B cell (primary cell): Measurements from ENCODE around the gene PLPPR3. TPM values are rescaled to one million over a fixed set of nuclear protein-coding genes. Genes with fewer than 3 reads are reported as not detected.

ENCODE experiments used
- ATAC-seq: fragments of 200-7000 bp; cut with Tn5 transposase; one replicate; pipeline ENCODE4 v1.10.0; 2021; ENCODE audit warnings: low read depth, mild to moderate bottlenecking, moderate number of reproducible peaks, moderate library complexity
- CTCF ChIA-PET: fragments of 350-600 bp; sonication (Branson Sonifier 250); formaldehyde crosslinking; loops from one replicate; lab custom pipeline; 2021; ENCODE audit warnings: antibody characterized with exemption, inconsistent platforms; lab: Charles Lee
- POLR2A ChIA-PET: fragments of 350-600 bp; sonication (Branson Sonifier 250); formaldehyde crosslinking; loops from one replicate; lab custom pipeline; 2021; ENCODE audit warnings: antibody characterized with exemption; lab: Charles Lee
- DNase-seq: peaks from one replicate; pipeline ENCODE4 v3.0.0; 2013
- H2AFZ ChIP-seq: 2 replicates; pipeline ENCODE4 v1.6.1; 2012; ENCODE audit warnings: mild to moderate bottlenecking, low read depth, low read length; ENCODE audit not compliant: insufficient read depth, poor library complexity, severe bottlenecking
- H3K27ac ChIP-seq, 2 donors: 1 replicate in 1 of 2; 2 replicates in 1 of 2; pipeline ENCODE4 v1.5.1; 2012 to 2013; ENCODE audit warnings: low read length in 2 of 2, mild to moderate bottlenecking in 2 of 2, moderate library complexity in 1 of 2
- H3K27me3 ChIP-seq, 4 experiments: fragments of 200-600 bp in 1 of 4; sonication (generic) in 1 of 4; replicated peaks in 1 of 4; 1 replicate in 2 of 4; 2 replicates in 2 of 4; pipeline versions ENCODE4 v1.6.1 to v1.7.0; 2013 to 2016; ENCODE audit warnings: low read length in 3 of 4, mild to moderate bottlenecking in 2 of 4, mixed read lengths in 1 of 4, moderate library complexity in 1 of 4; ENCODE audit not compliant: insufficient read depth in 4 of 4, control insufficient read depth in 3 of 4; ENCODE audit errors: control extremely low read depth in 1 of 4
- H3K36me3 ChIP-seq, 2 experiments: replicated peaks in 1 of 2; 1 replicate in 1 of 2; 2 replicates in 1 of 2; pipeline versions ENCODE4 v1.6.1 to v1.7.1; 2013; ENCODE audit warnings: low read length in 1 of 2; ENCODE audit not compliant: insufficient read depth in 2 of 2, control insufficient read depth in 1 of 2; ENCODE audit errors: control extremely low read depth in 1 of 2, extremely low read depth in 1 of 2
- H3K4me1 ChIP-seq, 2 donors: fragments of 200-600 bp in 1 of 2; sonication (generic) in 1 of 2; 1 replicate in 1 of 2; 2 replicates in 1 of 2; pipeline versions ENCODE4 v1.5.1 to v1.6.1; 2013 to 2017; ENCODE audit warnings: low read length in 2 of 2; ENCODE audit not compliant: control insufficient read depth in 2 of 2, insufficient read depth in 2 of 2
- H3K4me2 ChIP-seq: replicated peaks from 2 replicates; pipeline ENCODE3; 2012; ENCODE audit warnings: mild to moderate bottlenecking, low read depth, low read length; ENCODE audit not compliant: poor library complexity, severe bottlenecking
- H3K4me3 ChIP-seq, 5 experiments: fragments of 200-600 bp in 1 of 5; sonication (generic) in 1 of 5; 1 replicate in 3 of 5; 2 replicates in 2 of 5; pipeline versions ENCODE4 v1.5.1 to v1.7.0; 2011 to 2016; ENCODE audit warnings: low read length in 4 of 5, mild to moderate bottlenecking in 4 of 5, low read depth in 2 of 5, control low read depth in 1 of 5, moderate library complexity in 1 of 5; ENCODE audit not compliant: insufficient read depth in 1 of 5; ENCODE audit errors: control extremely low read depth in 1 of 5, extremely low read depth in 1 of 5
- H3K79me2 ChIP-seq: fragments of 200-600 bp; sonication (generic); one replicate; pipeline ENCODE4 v1.6.0; 2016; ENCODE audit warnings: low read length; ENCODE audit not compliant: control insufficient read depth, insufficient read depth
- H3K9ac ChIP-seq: fragments of 200-600 bp; sonication (generic); 2 replicates; pipeline ENCODE4 v1.6.1; 2017; ENCODE audit warnings: mild to moderate bottlenecking, low read length, moderate library complexity
- H3K9me3 ChIP-seq, 3 donors: one replicate each; pipeline versions ENCODE4 v1.6.1 to v1.7.1; 2013; ENCODE audit warnings: low read length in 2 of 3; ENCODE audit not compliant: control insufficient read depth in 2 of 3, insufficient read depth in 1 of 3; ENCODE audit errors: control extremely low read depth in 1 of 3
- H4K20me1 ChIP-seq: 2 replicates; pipeline ENCODE4 v1.6.0; 2012; ENCODE audit warnings: mild to moderate bottlenecking, low read length; ENCODE audit not compliant: insufficient read depth, control insufficient read depth, poor library complexity, severe bottlenecking
- H3K27ac Mint-ChIP-seq: one replicate; pipeline ENCODE4 v1.8.0; 2021; ENCODE audit warnings: mixed read lengths
- H3K27me3 Mint-ChIP-seq: one replicate; pipeline ENCODE4 v1.8.0; 2021; ENCODE audit warnings: mixed read lengths
- H3K4me1 Mint-ChIP-seq: one replicate; pipeline ENCODE4 v1.8.0; 2021; ENCODE audit warnings: mixed read lengths
- H3K4me3 Mint-ChIP-seq: one replicate; pipeline ENCODE4 v1.8.0; 2021; ENCODE audit warnings: mixed read lengths
- H3K9me3 Mint-ChIP-seq: one replicate; pipeline ENCODE4 v1.8.0; 2022; ENCODE audit warnings: mixed read lengths; ENCODE audit not compliant: insufficient read depth
- CTCF ChIP-seq: fragments of 200-600 bp; IDR thresholded peaks from one replicate; pipeline ENCODE4 v1.8.0; 2022; ENCODE audit warnings: antibody characterized with exemption, mild to moderate bottlenecking
- EZH2 ChIP-seq: IDR thresholded peaks from 2 replicates; pipeline ENCODE4 v1.6.1; 2012; ENCODE audit warnings: borderline replicate concordance, low read depth, mild to moderate bottlenecking, moderate library complexity, low read length; ENCODE audit not compliant: insufficient read depth, poor library complexity, severe bottlenecking
- WGBS: methylation state at CpG from one replicate; pipeline ENCODE4 v1.1.5; 2013; ENCODE audit warnings: missing lambda C conversion rate; ENCODE audit not compliant: insufficient coverage; 5-methylcytosine and 5-hydroxymethylcytosine counted together
- intact Hi-C: fragments of 100-400 bp; cut with micrococcal nuclease; formaldehyde crosslinking; loops from one replicate; pipeline ENCODE4 v1.10.0; 2022
- polyA plus RNA-seq: library from polyadenylated mRNA; depleted of rRNA; stranded (reverse); fragments of >200 nt; gene quantifications from 2 replicates; pipeline ENCODE4 v1.2.3, GENCODE V29; 2012
- total RNA-seq, 2 donors: library from RNA; stranded (reverse); fragments of 120-200 nt in 1 of 2; gene quantifications; 1 replicate in 1 of 2; 2 replicates in 1 of 2; pipeline versions ENCODE4 v1.2.3 to v1.2.4, GENCODE V29; 2013 to 2022

Gene PLPPR3
- total and polyA plus RNA-seq, 2 donors (not counting 1 experiment from before 2014, with no cell fraction given) = not detected

GRCh38 chr19:867301-867793 is 45.6 kb upstream of the PLPPR3 start:
- intact Hi-C loops = no loop called here
- peaks cover 4% of the 10 kb centered on the region for H3K27me3 Mint-ChIP-seq

More at GRCh38 chr19:867301-867793, 45.6 kb upstream of the PLPPR3 start:
- Histone ChIP-seq H2AFZ (no peak overlapping the region), H4K20me1 (no peaks in the 10 kb centered on the region), H3K36me3 (peaks cover 0 to 17% of the 10 kb centered on the region in 2 experiments), H3K4me3 (no peak overlapping the region), H3K9ac (no peak overlapping the region), H3K4me1 (peaks cover 23 to 33% of the 10 kb centered on the region in 2 donors), H3K79me2 (no peaks in the 10 kb centered on the region), H3K27me3 (peaks cover 0 to 10% (median 2%) of the 10 kb centered on the region in 4 experiments), H3K4me2 (no peak overlapping the region), H3K27ac (no peak overlapping the region), H3K9me3 (peaks cover 0 to 14% (median 0%) of the 10 kb centered on the region in 3 donors)
- no peak for ATAC-seq
- no peak for TF ChIP-seq CTCF
- TF ChIP-seq EZH2 = no peak
- POLR2A ChIA-PET = no interaction called here
- H3K27ac Mint-ChIP-seq = no peak overlapping the region
- CTCF ChIA-PET = no interaction called here
- WGBS = 92% methylated on average over 16 of the region's 16 CpGs
- DNase-seq = no peak
- H3K9me3 Mint-ChIP-seq = no peaks in the 10 kb centered on the region
- H3K4me1 Mint-ChIP-seq = peaks cover 20% of the 10 kb centered on the region
- H3K4me3 Mint-ChIP-seq = no peak overlapping the region
